Epithelial cell of proximal tubule (primary cell): ENCODE data around the gene WIPI1. TPM values are rescaled to one million over a fixed set of nuclear protein-coding genes. Genes with fewer than 3 reads are reported as not detected.
"Not testable (repeated sequence)": the region's sequence is repeated elsewhere in the genome, so short reads cannot be mapped to it uniquely, and the experiment has no call there.

Source experiments
- DNase-seq: peaks from one replicate; pipeline ENCODE4 v3.0.0-alpha.2; 2011; ENCODE audit warnings: low read depth
- H3K4me3 ChIP-seq: 2 replicates; pipeline ENCODE4 v1.5.1; 2011; ENCODE audit warnings: low read depth, mild to moderate bottlenecking, low read length
- total RNA-seq: library from RNA; depleted of rRNA; stranded (reverse); fragments of >200 nt; gene quantifications from 2 replicates; pipeline ENCODE4 v1.2.3, GENCODE V29; 2015
- TF ChIP-seq, protein P1 (sequence below): conservative IDR thresholded peaks from 2 replicates; pipeline ENCODE4 v1.5.1; 2012; ENCODE audit warnings: low read depth, mild to moderate bottlenecking, low read length

The WIPI1 gene
- total RNA-seq, 1 donor from 2014 or later: 20.2 TPM

DNA sequence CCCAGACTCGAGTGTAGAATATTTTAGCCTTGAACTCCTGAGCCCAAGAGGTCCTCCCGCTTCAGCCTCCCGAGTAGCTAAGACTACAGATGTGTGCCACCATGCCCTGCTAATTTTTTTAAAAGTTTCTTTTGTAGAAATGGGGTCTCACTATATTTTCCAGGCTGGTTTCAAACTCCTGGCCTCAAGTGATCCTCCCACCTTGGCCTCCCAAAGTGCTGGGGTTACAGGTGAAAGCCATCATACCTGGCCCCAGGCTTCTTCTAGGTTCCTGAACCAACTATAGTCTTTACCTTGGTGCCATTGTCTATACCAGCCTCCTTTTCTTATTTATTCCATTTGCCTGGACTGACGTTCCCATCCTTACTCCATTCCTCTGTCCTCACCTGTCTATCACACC is 37.8 kb upstream of the WIPI1 start:
- H3K4me3 ChIP-seq: no peak overlapping the region
- TF ChIP-seq, protein P1, sequence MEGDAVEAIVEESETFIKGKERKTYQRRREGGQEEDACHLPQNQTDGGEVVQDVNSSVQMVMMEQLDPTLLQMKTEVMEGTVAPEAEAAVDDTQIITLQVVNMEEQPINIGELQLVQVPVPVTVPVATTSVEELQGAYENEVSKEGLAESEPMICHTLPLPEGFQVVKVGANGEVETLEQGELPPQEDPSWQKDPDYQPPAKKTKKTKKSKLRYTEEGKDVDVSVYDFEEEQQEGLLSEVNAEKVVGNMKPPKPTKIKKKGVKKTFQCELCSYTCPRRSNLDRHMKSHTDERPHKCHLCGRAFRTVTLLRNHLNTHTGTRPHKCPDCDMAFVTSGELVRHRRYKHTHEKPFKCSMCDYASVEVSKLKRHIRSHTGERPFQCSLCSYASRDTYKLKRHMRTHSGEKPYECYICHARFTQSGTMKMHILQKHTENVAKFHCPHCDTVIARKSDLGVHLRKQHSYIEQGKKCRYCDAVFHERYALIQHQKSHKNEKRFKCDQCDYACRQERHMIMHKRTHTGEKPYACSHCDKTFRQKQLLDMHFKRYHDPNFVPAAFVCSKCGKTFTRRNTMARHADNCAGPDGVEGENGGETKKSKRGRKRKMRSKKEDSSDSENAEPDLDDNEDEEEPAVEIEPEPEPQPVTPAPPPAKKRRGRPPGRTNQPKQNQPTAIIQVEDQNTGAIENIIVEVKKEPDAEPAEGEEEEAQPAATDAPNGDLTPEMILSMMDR: no peak
- no peak for DNase-seq

DNA sequence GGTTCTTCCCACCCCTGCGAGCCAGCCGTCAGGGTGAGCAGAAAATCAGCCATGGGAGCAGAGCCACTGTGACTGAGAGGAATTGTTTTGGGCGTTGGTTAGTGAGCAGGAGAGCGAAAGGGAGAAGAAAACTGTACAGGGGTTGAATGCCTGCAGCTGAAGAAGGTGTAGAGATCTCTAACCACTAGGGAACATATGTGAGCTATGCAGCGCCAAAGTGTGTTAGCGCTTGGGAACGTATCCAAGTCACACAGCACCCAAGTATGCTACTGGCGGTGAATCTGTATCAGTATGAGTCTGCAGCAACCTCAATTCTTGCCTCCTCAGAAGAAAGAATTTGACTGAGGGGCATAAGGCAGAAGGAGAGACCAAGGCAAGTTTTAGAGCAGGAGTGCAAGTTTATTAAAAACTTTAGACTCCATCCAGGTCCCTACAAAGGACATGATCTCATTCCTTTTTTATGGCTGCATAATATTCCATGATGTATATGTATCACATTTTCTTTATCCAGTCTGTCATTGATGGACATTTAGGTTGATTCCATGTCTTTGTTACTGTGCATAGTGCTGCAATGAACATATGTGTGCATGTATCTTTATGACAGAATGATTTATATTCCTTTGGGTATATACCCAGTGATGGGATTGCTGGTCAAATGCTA is 35.2 kb upstream of the WIPI1 start:
- DNase-seq, H3K4me3 ChIP-seq: not testable (repeated sequence)

DNA sequence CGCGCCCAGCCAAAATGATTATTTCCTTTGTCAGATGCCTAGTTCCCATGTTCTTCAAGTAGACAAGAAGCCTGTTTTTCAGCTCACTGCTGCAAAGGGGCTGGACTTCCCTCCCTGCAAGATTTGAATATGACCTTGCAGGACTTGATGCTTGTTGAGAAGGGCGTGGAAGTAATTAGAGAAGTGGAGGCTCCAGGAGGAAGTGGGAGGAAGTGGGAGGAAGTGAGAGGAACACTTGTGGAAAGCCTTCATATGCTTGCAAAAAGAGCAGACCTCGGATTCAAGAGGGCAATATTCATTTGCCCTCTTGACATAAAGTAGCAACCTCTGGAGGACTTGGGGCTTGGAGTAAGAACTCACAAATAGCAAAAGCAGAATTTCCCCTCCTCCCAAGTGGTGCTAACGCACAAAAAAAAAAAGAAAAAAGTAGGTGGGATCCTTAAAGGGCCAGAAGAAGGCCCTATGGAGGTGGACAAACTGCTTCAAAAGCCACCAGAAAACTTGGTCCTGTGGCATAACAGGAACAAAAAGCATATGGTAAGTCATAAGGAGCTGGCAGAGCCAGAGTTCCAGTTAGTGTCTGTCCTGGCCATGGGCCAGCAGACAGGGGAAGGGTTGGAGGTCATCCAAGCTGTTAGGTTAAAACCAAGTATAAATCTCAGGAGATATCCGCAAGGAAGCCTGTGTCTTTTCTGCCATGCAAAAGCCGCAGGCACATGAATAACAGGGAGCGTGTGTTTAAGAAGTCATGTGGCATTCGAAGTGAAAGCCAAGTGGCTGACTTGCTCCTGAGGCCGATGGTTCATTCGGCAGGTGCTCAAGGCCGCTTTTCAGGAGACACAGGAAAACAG is 34.3 kb upstream of the WIPI1 start:
- no peak overlapping the region for H3K4me3 ChIP-seq
- DNase-seq: no peak
- TF ChIP-seq, protein P1: no peak

DNA sequence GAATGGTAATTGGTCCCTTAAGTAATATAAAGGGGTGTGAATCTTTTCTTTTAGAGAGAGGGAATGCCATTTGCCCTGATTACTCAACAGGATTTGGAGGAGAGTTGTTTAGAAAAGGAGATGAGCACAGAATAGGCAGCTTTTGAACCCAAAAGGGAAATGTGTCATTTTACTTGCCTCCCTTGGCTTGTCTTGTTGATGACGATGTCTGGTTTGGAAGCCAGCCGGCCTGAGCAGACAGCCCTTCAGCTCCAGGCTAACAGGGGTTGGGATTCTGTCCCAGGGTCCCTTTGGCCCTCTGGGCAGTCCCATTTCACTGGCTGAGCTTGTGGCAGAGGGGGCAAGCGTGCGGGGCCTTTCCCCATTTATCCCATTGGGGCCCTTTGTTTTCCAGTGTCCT is 32.6 kb upstream of the WIPI1 start:
- no peak overlapping the region for H3K4me3 ChIP-seq
- TF ChIP-seq, protein P1: no peak
- no peak for DNase-seq

DNA sequence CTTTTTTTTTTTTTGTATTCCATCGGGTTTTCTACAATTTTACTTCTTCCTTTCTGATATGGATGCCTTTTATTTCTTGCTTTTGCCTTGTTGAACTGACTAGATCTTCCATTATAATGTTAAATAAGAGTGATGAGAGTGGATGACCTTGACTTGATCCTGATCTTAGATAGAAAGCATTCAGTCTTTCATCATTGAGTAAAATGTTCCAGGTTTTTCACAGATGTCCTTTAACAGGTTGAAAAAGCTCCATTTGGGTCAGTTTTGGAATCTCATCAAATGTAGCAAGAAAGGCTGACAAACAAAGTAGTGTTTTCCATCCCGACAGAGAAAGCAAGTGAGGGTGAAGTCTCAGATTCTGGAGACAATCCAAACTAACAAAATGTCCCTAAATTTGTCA is 27.2 kb upstream of the WIPI1 start:
- TF ChIP-seq, protein P1: no peak
- DNase-seq: no peak
- H3K4me3 ChIP-seq: no peak overlapping the region

DNA sequence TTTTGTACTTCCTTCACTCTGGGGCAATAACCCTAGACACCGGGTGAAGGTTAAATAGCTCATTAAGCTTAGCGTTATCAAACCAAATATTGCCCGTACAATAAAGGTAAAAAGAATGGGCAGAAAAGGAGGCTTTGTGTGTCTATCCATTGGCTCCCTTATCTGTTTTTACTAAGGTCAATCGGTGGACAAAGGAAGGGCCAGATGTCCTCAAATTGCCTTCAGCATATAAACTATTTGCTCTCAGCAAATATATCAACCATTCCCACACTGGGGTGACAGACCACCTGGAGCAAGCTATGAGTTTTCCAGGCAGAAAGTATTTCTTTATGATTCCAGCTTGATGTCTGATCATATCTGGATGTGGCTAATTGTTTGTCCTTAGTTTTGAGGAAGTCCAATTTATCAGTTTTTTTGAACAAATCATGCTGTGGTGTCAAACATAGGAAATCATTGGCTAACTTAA is 25.3 kb upstream of the WIPI1 start:
- DNase-seq: no peak
- TF ChIP-seq, protein P1: no peak
- H3K4me3 ChIP-seq: no peak overlapping the region

DNA sequence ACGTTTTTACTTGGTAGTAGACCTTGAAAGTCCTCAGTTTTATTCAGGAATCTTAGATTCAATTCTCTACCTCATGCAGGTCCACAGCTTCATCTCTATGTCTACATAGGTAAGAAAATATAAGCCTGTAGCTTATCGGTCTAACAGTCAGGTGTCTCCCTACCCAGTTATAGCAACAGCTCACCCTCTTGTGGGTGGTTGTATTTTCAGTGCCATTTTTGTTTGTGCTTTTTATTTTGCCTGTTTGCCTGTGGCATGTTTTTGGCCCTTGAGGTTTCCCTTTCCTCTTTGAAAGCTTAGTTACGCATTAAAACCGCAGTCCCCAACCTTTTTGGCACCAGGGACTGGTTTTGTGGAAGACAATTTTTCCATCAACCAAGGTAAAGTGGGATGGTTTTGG is 23.6 kb upstream of the WIPI1 start:
- TF ChIP-seq, protein P1: no peak
- no peak overlapping the region for H3K4me3 ChIP-seq
- no peak for DNase-seq
